Stimulated activated CD8-positive, alpha-beta memory T cell treated with anti-CD3 and anti-CD28 coated beads, Interleukin-2, amount 100 ng/mL, for 48 hours (primary cell): ENCODE data around the gene LENG8.

Experiments used
- DNase-seq, 2 donors: peaks; one replicate each; pipeline ENCODE4 v3.0.0-alpha.2; 2020; ENCODE audit warnings: low read depth in 2 of 2

The LENG8 gene

DNA sequence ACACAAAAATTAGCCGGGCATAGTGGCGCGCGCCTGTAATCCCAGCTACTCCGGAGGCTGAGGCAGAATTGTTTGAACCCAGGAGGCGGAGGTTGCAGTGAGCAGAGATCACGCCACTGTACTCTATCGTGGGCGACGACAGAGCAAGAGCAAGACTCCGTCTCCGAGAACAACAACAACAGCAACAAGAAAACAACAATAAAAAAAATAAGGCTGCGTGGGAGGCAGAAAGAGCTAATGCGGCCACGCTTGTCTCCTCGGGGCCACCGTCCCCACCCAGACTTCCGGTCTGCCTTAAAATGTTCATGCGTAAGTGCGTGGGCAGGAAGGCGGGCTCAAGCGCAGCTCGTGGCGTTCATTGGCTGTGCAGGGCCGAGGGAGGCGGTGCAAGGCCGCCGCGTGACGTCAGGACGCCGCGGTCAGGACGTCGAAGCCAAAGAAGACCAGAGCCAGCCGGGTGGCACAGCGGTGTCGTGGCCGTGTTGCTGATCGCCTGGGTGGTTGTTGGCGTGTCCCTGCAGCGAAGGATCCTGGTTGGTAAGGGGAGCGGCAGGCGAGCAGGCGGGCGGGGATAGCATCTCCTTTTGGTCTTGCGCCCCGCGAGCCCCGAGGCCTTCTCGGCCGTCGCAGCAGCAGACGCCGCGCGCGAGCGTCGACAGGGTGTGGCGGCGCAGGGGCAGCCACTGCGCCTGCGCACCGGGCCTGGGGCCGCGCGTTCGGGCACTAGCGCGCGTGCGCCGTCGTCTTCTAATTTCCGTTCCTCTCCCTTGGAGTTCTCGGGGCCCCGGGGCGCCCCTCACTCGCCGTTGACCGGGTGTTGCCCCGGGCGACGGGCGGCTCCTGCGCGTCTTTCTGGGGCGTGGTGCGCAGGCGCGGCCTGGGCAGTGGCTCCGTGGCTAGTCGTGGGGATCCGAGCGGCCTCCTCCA, at the start of gene LENG8:
LENG8 (plus strand) TSS at position 426 of the 927 bp plus-strand sequence. CDS start 2,146 bp downstream, outside the sequence.
- peak; percentile 93 to 94 for DNase-seq

DNA sequence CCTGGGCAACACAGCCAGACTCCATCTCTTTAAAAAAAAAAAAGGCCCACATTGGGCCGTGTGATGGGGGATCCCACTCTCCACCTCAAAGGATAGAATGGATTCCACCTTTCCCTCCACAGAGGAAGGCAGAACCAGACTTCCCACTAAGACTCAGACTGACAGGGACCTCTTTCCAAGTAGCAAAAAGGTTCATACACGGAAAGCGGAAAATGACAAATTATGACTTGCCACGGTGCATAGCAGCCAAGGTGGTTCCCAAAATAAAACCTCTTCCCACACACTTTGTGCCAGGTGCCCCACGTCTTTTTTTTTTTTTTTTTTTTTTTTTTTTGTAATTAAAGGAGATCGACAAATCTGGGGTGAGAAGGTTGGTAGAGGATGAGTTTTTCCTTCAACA, 48.1 kb upstream of the LENG8 start:
- DNase-seq, result no peak

DNA sequence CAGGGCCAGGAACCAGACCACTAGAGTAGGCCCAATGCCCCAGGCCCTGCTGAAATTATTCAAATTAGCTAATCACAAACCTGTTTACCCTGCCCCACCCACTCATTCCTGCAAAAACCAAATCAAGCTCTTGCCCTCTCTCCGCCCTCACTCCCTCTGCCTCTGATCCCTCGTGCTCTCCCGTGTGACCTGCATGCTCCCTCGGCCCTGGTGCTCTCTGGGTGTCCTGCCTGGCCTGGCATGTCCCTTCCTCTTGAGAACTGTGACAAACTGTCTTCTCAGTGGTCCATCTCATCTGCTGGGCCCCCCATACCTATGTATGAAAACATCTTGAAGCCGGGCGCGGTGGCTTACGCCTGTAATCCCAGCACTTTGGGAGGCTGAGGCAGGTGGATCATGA, 45.9 kb upstream of the LENG8 start:
- no peak for DNase-seq

DNA sequence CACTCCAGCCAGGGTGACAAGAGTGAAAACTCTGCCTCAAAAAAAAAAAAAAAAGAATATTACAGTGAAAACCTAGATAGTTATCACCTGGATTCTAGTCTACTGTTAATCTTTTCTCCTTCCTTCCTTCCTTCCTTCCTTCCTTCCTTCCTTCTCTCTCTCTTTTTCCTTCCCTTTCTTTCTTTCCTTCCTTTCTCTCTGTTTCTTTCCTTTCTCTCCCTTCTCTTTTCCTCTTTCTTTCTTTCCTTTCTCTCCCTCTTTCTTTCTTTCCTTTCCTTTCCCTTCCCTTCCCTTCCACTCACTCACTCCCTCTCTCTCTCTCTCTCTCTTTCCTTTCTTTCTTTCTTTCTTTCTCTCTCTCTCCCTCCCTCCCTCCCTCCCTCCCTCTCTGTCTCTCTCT, 43.4 kb upstream of the LENG8 start:
- no peak for DNase-seq

DNA sequence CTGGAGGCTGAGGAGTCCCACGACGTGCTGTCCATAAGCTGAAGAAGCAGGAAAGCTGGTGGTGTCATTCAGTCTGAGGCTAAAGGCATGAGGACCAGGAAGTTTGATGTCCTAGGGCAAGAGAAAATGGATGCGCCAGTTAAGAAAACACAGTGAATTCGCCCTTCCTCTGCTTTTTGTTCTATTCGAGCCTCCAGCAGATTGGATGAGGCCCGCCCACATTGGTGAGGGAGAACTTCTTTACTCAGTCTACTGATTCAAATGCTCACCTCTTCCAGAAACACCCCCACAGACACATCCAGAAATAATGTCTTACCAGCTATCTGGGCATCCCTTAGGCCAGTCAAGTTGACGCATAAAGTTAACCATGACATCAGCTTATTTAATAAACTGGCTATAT, 41.2 kb upstream of the LENG8 start:
- no peak for DNase-seq

DNA sequence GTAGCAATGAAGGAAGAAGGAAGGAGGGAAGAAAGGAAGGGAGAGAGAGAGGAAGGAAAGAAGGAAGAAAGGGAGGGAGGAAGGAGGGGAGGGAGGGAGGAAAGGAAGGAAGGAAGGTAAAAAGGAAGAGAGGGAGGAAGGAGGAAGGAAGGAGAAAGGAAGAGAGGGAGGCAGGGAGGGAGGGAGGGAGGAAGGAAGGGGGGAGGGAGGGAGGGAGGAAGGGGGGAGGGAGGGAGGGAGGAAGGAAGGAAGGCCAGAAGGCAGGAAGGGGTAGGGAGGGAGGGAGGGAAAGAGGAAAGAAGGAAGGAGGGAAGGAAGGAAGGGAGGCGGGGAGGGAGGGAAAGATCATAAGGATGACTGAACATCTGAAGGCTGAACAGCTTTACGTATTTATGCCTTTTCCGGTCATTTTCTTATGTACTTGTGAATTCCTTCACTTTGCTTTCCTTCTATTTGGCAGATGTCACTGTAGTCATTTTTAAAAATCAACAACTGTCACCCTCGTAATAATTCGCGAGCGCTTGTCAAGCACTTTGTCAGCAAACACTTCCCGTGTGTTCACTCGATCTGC, 40.5 kb upstream of the LENG8 start:
- DNase-seq, result no peak

DNA sequence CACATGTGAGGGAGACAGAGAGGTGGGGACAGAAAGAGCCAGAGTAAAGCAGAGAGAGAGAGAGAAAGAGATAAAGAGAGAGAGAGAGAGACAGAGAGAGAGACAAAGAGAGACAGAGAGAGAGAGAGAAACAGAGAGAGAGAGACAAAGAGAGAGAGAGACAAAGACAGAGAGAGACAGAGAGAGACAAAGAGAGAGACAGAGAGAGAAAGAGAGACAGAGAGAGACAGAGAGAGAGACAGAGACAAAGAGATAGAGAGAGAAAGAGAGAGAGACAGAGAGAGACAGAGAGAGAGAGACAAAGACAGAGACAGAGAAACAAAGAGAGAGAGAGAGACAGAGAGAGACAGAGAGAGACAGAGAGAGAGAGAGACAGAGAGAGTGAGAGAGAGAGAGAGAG, 38.0 kb upstream of the LENG8 start:
- DNase-seq, result no peak

DNA sequence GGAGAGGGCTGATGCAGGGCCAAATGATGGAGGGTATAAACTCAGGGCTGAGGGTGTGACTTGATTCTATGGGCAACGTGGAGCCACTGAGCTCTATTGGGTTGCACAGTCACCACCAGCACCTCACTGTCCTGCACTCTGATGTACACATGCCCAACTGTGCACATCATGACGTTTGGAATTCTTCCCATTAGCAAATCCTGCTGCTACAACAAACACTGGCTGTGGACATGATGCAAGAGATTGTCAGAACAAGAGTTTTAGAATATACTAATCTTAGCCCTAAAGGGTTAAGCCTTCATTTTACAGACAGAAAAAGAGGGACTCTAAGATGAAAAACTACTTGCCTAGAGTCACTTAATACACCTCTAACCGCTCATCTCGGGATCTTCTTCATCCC, 36.1 kb upstream of the LENG8 start:
- DNase-seq, result no peak

DNA sequence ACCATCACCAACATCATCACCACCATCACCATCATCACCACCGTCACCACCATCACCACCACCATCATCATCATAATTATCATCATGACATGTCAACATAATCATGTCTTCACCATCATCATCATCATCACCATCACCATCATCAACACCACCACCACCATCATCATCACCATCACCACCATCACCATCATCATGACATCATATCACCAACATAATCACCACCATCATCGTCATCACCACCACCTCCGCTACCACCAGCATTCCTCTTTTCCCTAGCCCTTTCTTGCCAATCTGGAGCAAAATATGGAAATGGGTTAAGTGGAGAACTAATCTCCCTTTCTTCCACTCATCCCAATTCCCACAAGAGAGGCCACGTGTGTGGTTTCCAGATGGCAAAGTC, 34.8 kb upstream of the LENG8 start:
- DNase-seq, result no peak

DNA sequence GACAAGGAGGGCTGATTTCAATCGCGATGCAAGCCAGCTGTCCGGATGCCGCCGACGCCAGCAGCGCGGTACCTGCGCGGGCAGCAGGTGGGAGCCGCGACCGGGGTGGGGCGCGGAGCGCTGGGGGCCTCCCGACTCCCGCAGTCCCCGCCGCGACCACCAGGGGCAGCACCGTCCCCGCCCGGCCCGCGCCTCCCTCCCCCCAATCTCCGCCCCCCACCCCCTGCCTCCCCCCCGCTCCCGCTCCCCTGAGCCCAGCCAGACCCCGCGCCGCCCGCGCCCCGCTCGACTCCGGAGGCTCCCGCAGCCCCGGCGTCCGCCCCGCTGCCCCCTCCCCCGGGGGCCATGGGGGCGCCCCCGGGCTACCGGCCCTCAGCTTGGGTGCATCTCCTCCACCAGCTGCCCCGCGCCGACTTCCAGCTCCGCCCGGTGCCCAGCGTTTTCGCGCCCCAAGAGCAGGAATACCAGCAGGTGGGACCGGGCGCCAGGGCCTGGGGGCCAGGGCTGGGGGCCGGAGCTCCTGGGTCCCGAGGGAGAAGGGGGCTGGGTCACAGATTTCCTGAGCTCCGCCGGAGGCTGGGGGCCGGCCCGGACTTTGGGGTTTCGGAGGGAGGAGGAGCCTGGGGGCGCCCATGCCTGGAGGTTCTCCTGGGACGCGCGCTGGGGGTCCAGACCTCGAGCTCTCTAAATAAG, 33.6 kb upstream of the LENG8 start, which contains the start of gene TTYH1:
TTYH1 (plus strand) TSS at position 257 of the 693 bp plus-strand sequence; CDS start at position 346, 89 bp downstream.
- DNase-seq, result peak; percentile 37

DNA sequence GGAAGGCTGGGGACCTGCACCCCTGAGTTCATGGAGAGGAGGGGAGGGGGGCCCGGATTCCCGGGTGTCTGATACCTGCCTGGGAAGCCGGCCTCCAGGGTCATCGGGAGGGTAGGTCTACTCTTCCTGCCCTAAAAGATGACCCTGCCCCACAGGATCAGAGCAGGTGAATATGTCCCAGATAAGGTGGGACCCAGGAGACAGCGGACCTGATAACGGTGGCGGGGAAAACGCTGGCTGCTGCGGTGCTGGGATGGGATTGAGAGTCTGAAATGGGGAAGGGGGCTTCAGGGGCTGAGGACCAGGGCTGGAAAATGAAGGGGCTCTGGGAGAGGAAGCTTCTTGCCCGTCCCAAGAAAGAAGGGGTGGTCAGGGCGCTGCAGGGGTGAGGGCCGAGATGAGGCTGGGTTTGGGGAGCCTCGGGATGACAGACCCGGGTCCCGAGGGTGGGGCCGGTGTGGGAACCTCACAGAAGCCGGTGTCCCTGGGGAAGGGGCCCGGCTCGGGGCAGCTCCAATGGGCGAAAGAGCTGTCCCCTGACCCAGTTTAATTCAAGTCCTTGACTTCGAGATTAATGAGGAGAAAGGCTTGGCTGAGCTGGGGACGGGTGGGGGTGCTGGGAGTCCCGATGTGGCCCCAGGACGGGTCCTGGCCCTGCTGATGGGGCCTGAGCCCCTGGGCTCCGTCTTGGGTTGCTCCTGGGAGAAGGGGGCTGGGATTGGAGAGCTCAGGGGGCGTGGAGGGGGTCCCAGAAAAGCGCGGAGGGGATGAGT, 32.9 kb upstream of the LENG8 start:
- DNase-seq, result no peak

DNA sequence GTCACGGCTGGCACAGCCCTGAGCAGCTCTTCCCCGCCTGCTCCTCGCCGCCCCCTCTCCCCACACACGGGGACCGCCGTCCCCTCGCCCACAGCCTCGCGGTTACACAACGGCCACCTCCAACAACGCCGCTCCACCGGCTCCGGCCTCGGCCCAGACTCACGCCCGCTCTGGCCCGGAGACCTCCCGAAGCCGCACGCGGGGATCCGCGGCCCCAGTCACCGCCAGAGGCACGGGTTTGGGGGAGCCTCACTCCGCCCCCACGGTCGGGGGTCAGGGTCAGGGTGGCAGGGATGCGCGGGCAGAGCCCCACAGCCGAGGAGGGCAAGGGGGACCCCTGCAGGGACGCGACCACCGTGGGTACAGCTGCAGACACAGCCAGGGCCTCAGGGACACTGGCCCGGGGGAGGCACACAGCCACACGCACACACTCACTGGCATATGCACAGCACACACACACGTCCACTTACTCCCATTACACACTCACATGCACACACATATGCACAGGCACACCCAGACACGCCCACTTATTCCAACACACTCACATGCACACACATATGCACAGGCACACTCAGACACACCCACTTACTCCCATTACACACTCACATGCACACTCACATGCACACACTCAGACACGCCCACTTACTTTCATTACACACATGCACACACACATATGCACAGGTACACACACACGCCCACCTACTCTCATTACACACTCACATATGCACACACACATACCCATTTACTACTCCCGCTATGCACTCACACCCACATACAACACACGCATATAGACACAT, 32.1 kb upstream of the LENG8 start:
- DNase-seq, result no peak

DNA sequence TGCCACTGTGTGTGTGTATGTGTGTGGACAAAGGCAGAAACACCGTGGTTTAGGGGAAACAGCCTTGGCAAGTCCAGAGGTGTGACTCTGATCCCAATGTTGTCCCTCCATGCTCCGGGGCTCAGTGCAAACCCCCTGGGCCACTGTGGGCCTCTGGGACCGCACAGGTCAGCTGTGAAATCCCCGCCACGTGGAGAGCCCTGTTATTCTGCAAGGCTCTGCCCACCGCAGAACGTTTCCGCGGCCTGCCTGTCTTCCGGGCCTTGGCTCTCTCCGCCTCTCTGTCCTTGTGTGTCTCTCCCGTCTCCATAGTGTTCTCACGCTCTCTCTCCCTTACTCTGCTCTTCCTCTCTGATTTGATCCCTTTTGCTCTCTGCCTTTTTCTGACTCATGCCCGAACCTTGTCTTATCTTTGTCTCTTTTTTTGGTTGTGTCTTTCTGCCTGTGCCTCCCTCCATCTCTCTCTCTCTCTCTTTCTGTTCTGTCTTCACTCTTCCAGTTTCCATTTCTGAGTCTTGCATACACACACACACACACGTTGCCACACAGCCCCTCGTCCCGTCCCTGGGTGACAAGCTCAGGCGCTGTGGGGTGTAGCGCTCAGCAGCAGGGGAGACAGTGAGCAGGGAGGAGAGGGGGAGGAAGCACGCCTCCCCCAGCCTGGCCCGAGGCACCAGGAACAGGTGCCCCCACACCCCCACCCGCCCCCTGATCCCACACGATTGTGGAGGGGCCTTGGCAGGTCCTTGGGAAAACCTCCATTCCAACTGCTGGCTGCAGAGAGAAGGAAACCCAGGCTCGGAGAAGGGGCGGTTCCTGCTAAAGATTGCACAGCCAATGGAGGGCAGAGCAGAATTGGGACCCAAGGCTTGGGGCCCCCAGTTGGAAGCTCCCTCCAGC, 30.7 kb upstream of the LENG8 start:
- DNase-seq, result peak in 1 of 2 donors; percentile 23

DNA sequence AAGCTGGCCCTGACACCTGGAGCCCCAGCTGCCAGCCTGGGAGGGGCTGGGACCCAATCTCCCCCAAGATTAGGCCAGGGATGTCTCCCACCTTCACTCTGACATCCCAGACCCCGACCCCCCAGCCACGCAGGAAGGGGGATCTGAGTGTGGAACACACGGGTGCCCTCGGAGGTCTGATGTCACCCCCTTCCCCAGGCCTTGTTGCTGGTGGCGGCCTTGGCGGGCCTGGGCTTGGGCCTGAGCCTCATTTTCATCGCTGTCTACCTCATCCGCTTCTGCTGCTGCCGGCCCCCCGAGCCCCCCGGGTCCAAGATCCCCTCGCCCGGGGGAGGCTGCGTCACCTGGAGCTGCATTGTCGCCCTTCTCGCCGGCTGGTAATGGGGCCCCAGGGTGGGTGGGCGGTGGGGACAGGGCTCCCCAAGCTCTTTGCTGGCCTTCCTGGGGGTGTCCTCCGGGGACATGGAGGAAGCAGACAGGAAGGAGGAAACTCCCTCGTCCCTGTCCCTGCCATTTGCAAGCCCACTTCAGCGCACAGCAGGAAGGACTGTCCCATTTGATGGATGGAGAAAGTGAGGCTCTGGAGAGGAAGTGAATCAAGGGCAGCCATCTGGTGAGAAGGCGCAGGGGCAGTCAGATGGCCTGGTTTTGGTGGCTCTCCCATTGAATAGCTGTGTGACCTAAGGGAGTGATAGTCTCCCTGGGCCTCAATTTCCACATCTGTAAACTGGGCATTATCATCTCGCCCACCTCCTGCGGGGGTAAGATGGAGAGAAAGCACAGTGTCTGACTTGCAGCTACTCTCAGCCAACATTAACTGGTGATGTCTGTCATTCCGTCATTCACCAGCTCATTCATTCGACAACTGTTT, 29.8 kb upstream of the LENG8 start:
- DNase-seq, result no peak

DNA sequence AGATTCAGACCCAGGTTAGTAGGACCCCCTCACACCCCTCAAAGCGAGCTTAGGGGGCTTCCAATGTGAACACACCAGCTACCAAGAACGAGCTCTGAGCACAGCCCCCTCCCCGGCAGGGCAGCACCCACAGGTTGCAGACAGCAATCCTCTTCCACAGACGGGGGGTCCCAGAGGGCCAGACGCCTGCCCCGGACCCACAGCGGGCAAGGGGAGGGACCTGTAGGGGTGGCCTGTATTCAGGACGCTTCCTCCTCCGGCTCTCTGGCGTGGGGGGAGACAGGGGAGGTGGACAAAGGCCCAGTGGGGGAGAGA, 29.0 kb upstream of the LENG8 start:
- no peak for DNase-seq

DNA sequence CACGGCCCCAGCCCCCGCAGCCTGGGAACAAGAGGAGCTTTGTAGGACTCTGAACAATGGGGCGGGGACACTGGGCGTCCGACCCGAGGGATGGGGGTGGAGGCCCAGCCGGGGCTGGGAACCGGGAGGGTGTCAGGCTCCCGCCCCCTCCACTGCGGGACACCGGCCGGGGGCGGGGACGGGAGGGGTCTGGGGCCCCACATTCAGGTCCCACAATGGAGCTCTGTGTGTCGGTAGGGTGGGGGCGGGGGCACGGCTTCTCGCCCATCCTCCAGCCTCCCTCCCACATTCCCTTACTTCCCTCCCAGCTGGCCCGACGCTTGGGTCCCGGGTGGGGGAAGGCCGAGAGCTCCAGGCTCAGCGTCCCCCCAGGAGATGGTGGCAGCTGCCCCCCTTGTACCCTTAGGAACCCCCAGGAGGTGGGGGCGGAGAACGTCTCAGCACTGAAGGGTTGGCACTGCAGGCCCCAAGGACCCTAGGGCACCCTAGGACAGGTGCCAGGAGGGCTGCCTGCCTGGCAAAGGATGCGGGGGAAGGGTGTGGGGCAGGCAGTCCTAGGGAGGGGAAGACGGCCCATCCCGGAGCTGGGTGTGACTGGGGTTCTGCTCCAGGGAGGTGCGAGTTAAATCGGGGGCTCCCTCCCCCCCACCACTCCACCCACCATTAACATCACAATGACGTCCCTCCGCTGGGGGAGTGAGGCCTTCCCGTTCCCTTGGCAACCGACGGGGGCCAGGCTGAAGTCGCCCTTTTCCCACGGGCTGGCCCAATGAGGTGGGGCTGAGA, 28.4 kb upstream of the LENG8 start:
- DNase-seq, result no peak

DNA sequence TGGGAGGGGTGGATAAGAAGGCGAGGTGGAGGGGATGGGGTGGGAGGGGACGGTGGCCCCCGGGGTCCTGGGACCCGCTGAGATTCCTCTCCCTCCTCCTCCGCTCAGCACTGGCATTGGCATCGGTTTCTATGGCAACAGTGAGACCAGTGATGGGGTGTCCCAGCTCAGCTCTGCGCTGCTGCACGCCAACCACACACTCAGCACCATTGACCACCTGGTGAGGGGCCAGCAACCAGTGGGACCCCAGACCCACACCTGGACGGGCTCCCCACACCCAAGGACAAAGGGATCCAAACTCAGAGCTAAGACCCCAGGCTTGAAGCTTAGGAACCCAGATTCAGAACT, 27.9 kb upstream of the LENG8 start:
- no peak for DNase-seq

DNA sequence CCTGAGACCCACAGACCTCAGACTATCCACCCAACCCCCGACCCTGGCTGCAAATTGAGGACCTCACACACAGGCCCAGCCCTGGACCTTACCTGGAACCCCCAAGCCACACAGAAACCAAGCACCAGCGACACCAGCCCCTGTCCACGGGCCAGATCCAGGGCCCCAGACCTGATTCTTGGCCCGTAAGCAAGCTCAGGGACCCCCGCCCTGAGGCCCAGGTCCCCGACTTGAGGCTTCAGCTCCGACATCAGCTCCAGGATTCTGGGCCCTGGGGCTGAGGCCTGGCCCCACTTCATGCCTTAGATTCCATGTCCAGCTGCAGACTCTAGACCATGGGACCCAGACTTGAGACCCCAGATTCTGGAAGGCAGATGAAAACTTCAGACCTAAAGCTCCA, 27.5 kb upstream of the LENG8 start:
- no peak for DNase-seq
